ENCODE measurements around the gene LECT2. TPM values are rescaled to one million over a fixed set of nuclear protein-coding genes. Genes with fewer than 3 reads are reported as not detected.
A peak's percentile ranks its signal among the peaks of the same experiment; 100 is the strongest.

LECT2 gene
- total RNA-seq, 1 donor from 2014 or later, result not detected

DNA sequence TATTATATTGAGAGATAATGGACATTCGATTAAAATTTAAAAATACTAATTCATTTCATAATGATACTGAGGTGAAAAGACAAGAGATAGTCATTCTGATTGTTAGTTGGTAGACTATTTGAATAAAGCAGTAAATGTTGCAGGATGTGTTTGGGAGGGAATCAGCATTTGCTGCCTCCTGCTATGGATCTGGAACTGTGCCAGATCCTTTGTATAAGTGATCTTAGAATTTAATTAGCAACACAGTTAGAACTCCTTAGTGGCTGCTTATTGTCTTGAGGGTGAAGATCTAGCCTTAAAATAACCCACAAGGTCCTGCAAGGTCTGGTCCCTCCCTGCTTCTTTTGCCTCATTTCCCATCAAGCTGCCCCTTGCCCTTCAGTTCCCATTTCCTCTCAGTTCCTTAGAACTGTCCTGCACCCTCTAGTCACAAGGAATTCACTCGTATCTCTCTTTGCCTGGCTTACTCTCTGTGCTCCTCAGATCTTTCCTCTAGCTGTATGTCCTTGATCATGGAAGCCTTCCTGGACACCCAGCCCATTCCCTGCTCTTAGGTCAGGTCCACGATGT is 12.5 kb downstream of the LECT2 start:
- TF ChIP-seq, protein P1, sequence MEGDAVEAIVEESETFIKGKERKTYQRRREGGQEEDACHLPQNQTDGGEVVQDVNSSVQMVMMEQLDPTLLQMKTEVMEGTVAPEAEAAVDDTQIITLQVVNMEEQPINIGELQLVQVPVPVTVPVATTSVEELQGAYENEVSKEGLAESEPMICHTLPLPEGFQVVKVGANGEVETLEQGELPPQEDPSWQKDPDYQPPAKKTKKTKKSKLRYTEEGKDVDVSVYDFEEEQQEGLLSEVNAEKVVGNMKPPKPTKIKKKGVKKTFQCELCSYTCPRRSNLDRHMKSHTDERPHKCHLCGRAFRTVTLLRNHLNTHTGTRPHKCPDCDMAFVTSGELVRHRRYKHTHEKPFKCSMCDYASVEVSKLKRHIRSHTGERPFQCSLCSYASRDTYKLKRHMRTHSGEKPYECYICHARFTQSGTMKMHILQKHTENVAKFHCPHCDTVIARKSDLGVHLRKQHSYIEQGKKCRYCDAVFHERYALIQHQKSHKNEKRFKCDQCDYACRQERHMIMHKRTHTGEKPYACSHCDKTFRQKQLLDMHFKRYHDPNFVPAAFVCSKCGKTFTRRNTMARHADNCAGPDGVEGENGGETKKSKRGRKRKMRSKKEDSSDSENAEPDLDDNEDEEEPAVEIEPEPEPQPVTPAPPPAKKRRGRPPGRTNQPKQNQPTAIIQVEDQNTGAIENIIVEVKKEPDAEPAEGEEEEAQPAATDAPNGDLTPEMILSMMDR (conservative IDR thresholded peaks at IDR 0.05; ENCODE audit: low read depth, low read length), result no peak
- DNase-seq (ENCODE audit: low read depth), result no peak
- H3K4me3 ChIP-seq (ENCODE audit: low read depth, low read length), result no peak overlapping the region

DNA sequence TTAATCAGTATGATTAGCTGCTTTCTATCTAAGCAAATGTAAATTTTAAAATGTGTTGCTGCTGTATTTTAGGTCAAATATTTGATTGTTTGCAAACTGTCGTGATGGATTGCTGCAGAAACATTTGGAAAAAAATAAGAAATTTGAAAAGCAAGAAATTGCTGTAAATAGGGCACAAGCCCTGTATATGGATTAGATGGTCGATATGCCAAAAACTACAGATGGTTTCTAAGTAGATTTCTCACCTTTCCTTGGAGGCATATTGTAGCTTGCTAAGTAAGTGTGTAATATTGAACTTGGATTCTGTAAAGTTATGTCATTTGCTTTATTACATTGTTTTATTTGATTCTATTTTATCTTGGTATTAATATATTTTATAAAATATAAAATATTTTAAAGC is 13.1 kb downstream of the LECT2 start:
- no peak overlapping the region for H3K4me3 ChIP-seq (ENCODE audit: low read depth, low read length)
- no peak for DNase-seq (ENCODE audit: low read depth)
- TF ChIP-seq, protein P1 (conservative IDR thresholded peaks at IDR 0.05; ENCODE audit: low read depth, low read length), result no peak

DNA sequence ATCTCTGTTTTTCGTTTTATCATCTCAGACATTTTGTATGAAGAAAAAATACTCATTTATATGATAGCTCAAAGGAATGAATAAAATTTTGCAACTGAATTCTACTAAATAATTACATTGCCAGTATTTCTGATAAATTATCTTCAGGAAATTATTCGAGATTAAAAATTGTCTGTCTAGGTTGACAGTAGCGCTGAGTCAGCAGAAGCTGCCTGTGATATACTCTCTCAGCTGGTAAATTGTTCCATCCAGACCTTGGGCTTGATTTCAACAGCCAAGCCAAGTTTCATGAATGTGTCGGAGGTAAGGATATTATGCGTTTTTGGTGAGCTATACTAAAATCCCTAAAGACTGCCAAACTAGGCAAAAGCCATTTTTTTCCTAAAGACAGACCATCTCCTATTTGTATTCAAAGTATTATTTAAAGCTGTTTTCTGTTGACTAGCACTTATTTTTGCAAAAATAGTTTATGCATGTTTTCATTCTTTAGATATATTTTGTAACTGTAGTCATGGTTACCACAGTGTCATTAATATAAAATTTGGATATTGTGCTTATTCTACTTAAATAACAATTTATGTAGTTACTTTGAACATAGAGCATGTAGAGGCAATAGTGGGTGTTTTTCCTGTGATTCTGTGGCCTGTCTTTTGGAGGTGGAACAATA is 17.4 kb downstream of the LECT2 start:
- DNase-seq (ENCODE audit: low read depth), result no peak
- TF ChIP-seq, protein P1 (conservative IDR thresholded peaks at IDR 0.05; ENCODE audit: low read depth, low read length), result no peak
- no peak overlapping the region for H3K4me3 ChIP-seq (ENCODE audit: low read depth, low read length)

DNA sequence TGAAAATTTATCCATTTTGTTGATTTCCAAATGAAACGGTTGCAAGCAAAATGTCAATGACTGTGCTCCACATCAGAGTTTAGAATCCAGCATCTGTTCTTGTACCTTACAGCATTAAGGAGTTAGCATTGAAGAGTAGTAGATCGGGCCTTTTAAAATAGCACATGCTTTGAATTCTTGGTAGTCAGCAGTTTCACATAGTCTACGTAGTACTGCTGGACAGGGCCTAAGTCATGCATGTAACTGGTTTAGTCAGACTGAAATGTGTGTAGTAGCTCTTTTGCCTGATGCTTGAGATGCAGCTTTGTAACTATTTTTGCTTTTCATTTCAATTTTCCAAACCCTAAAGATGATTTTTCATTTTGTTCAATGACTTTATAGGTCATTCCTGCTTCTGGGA is 19.8 kb downstream of the LECT2 start:
- TF ChIP-seq, protein P1 (conservative IDR thresholded peaks at IDR 0.05; ENCODE audit: low read depth, low read length), result no peak
- DNase-seq (ENCODE audit: low read depth), result peak; percentile 35
- no peak overlapping the region for H3K4me3 ChIP-seq (ENCODE audit: low read depth, low read length)

DNA sequence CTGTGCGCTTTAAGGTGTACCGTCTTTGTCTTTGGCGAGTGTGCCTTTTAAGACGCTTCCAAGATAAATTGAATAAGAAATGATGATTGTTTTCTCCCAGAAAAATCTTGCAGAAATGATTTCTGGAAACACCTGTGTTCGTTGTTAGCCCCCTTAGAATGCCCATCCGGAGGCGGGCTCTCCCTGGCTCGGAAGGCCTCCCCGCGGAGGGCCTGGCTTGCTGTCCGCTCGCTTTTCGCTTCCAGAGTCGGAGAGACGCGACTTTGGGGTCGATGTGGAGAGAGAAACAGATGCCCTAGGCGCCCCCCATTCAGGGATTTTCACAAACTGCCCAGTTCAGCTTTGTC is 23.9 kb downstream of the LECT2 start:
- no peak for DNase-seq (ENCODE audit: low read depth)
- TF ChIP-seq, protein P1 (conservative IDR thresholded peaks at IDR 0.05; ENCODE audit: low read depth, low read length), result no peak
- H3K4me3 ChIP-seq (ENCODE audit: low read depth, low read length), result peak overlapping the region; percentile 53

DNA sequence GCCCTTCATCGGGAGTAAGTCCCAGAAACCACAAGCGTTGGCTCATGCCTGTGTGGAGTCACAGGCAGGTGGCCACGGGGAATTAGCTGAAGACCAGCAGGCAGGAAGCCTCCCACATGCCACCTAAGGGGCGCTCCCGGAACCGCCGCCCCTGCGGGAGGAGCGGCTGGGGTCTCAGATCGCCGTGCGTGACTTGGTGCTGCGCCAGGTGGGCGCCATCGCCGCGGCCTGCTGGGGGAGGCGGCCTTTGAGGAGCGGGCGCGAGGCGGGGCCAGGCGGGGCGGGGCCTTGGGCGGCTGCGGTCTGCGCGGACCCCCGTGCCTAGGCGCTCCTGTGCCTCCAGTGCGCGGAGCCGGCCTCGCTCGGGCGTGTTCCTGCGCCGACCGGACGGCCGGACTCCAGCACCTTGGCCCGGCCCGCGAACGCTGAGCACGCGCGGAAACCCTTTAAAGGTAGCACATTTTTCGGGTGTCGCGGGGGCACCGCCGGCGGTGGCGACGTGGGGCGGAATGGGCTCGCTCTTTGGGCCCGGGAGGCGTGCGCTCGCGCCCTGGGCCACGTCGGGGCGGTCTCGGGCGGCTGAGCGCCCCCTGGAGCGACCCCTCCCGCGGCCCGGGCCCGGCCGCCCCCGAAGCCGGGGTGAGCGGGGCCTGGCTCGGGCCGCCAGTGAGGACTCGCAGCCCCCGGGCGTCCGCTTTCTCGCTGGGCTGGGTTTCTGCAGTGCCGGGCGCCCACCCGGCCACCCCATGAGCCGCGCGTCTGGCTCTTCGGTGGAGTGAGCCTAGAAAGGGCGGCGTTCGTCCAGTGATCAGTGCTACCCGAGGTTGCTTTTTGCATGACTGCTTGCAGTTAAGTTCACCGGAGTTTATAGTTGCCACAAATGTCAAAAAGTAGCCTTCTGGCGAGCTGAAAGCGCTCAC is 24.5 kb downstream of the LECT2 start:
- peak overlapping the region; percentile 53 for H3K4me3 ChIP-seq (ENCODE audit: low read depth, low read length)
- no peak for DNase-seq (ENCODE audit: low read depth)

More for the DNA sequence above, 24.5 kb downstream of the LECT2 start:
- TF ChIP-seq, protein P1 (conservative IDR thresholded peaks at IDR 0.05; ENCODE audit: low read depth, low read length), result peak; percentile 15

All from epithelial cell of proximal tubule (primary cell).